ENCODE data around the gene ALX4.

GRCh38 chr11:44309478-44310205 lies at the start of gene ALX4:
- TF ChIP-seq CTCF (IDR thresholded peaks at IDR 0.05) (no peak), EZH2 (IDR thresholded peaks at IDR 0.05; ENCODE audit: borderline replicate concordance, insufficient read depth, low read depth, low read length, poor library complexity, severe bottlenecking) (peak; percentile 64)
